ENCODE results near the gene CAMKMT.

CAMKMT gene

GRCh38 chr2:44642123-44642857 lies 280.5 kb downstream of the CAMKMT start:
- H3F3A ChIP-seq (ENCODE audit: insufficient read depth), result no peaks in the 10 kb centered on the region
- H3K9me2 ChIP-seq (replicated peaks; ENCODE audit: insufficient read depth, low read length), result no peaks in the 10 kb centered on the region
- no peaks in the 10 kb centered on the region for H3K79me2 ChIP-seq (ENCODE audit: insufficient read depth, low read length)
- no peak overlapping the region for H3K27ac ChIP-seq (ENCODE audit: low read depth, low read length)
- no peak overlapping the region for H3K4me3 ChIP-seq (ENCODE audit: insufficient read depth, low read length, poor library complexity, severe bottlenecking)
- no peaks in the 10 kb centered on the region for H4K20me1 ChIP-seq (ENCODE audit: low read depth, low read length)
- no peaks in the 10 kb centered on the region for H3K36me3 ChIP-seq (ENCODE audit: low read length)
- no peak overlapping the region for H3K4me2 ChIP-seq (ENCODE audit: low read depth, low read length, poor library complexity, severe bottlenecking)
- no peaks in the 10 kb centered on the region for H3K9me3 ChIP-seq (ENCODE audit: insufficient read depth, low read length)
- H3K27me3 ChIP-seq (ENCODE audit: low read length), result no peaks in the 10 kb centered on the region
- H3K9ac ChIP-seq (ENCODE audit: low read length), result no peak overlapping the region
- H2AFZ ChIP-seq (ENCODE audit: low read depth, low read length, severe bottlenecking), result no peak overlapping the region
- no peak for TF ChIP-seq EZH2phosphoT487 (conservative IDR thresholded peaks at IDR 0.05; ENCODE audit: low read length)
- no peak for TF ChIP-seq CTCF (IDR thresholded peaks at IDR 0.05; ENCODE audit: insufficient read depth, low read length, poor library complexity, severe bottlenecking)

- no peaks in the 10 kb centered on the region for H3K9me3 ChIP-seq (ENCODE audit: insufficient read depth, low read length)
- H3K36me3 ChIP-seq (ENCODE audit: low read length), result no peaks in the 10 kb centered on the region
- no peaks in the 10 kb centered on the region for H4K20me1 ChIP-seq (ENCODE audit: low read depth, low read length)
- H3K4me2 ChIP-seq (ENCODE audit: low read depth, low read length, poor library complexity, severe bottlenecking), result no peak overlapping the region
- no peaks in the 10 kb centered on the region for H3K79me2 ChIP-seq (ENCODE audit: insufficient read depth, low read length)
- no peak overlapping the region for H3K9ac ChIP-seq (ENCODE audit: low read length)
- no peak overlapping the region for H2AFZ ChIP-seq (ENCODE audit: low read depth, low read length, severe bottlenecking)
- no peaks in the 10 kb centered on the region for H3K27me3 ChIP-seq (ENCODE audit: low read length)
- H3K4me3 ChIP-seq (ENCODE audit: insufficient read depth, low read length, poor library complexity, severe bottlenecking), result no peak overlapping the region
- H3K9me2 ChIP-seq (replicated peaks; ENCODE audit: insufficient read depth, low read length), result no peaks in the 10 kb centered on the region
- no peak overlapping the region for H3K27ac ChIP-seq (ENCODE audit: low read depth, low read length)
- no peaks in the 10 kb centered on the region for H3F3A ChIP-seq (ENCODE audit: insufficient read depth)
- TF ChIP-seq EZH2phosphoT487 (conservative IDR thresholded peaks at IDR 0.05; ENCODE audit: low read length), result no peak
- TF ChIP-seq CTCF (IDR thresholded peaks at IDR 0.05; ENCODE audit: insufficient read depth, low read length, poor library complexity, severe bottlenecking), result no peak
Measured at GRCh38 chr2:44645937-44646336, 284.2 kb downstream of the CAMKMT start.

GRCh38 chr2:44649381-44649780 lies 287.6 kb downstream of the CAMKMT start:
- H3K4me2 ChIP-seq (ENCODE audit: low read depth, low read length, poor library complexity, severe bottlenecking), result no peak overlapping the region
- H3K9me2 ChIP-seq (replicated peaks; ENCODE audit: insufficient read depth, low read length), result no peaks in the 10 kb centered on the region
- no peaks in the 10 kb centered on the region for H3F3A ChIP-seq (ENCODE audit: insufficient read depth)
- H4K20me1 ChIP-seq (ENCODE audit: low read depth, low read length), result no peaks in the 10 kb centered on the region
- no peak overlapping the region for H2AFZ ChIP-seq (ENCODE audit: low read depth, low read length, severe bottlenecking)
- H3K9me3 ChIP-seq (ENCODE audit: insufficient read depth, low read length), result no peaks in the 10 kb centered on the region
- no peaks in the 10 kb centered on the region for H3K27me3 ChIP-seq (ENCODE audit: low read length)
- no peaks in the 10 kb centered on the region for H3K36me3 ChIP-seq (ENCODE audit: low read length)
- H3K79me2 ChIP-seq (ENCODE audit: insufficient read depth, low read length), result no peaks in the 10 kb centered on the region
- TF ChIP-seq CTCF (IDR thresholded peaks at IDR 0.05; ENCODE audit: insufficient read depth, low read length, poor library complexity, severe bottlenecking) (no peak), EZH2phosphoT487 (conservative IDR thresholded peaks at IDR 0.05; ENCODE audit: low read length) (no peak)
- no peak overlapping the region for H3K4me3 ChIP-seq (ENCODE audit: insufficient read depth, low read length, poor library complexity, severe bottlenecking)
- H3K9ac ChIP-seq (ENCODE audit: low read length), result no peak overlapping the region
- no peak overlapping the region for H3K27ac ChIP-seq (ENCODE audit: low read depth, low read length)
